Left lung (tissue), 10 donors: ENCODE data around the gene TFAP2D. TPM values are rescaled to one million over a fixed set of nuclear protein-coding genes. Genes with fewer than 3 reads are reported as not detected.

ENCODE experiments used
- ATAC-seq: fragments of 200-7000 bp; cut with Tn5 transposase; one replicate; pipeline ENCODE4 v1.9.1; 2020; ENCODE audit warnings: moderate library complexity
- DNase-seq, 4 donors: peaks; one replicate each; pipeline ENCODE4 v3.0.0-alpha.2; 2013 to 2020
- H3K27ac ChIP-seq, 2 donors: fragments of 200-600 bp; sonication (generic) in 1 of 2; one replicate each; pipeline versions ENCODE4 v1.5.0 to v1.8.0; 2020 to 2021
- H3K27me3 ChIP-seq, 2 donors: fragments of 200-600 bp; sonication (generic) in 1 of 2; one replicate each; pipeline versions ENCODE4 v1.5.0 to v1.8.0; 2020 to 2021
- H3K36me3 ChIP-seq, 2 donors: fragments of 200-600 bp; sonication (generic) in 1 of 2; one replicate each; pipeline versions ENCODE4 v1.5.0 to v1.8.0; 2020 to 2021
- H3K4me1 ChIP-seq, 2 donors: fragments of 200-600 bp; one replicate each; pipeline ENCODE4 v1.8.0; 2021
- H3K4me3 ChIP-seq, 2 donors: fragments of 200-600 bp; sonication (generic) in 1 of 2; one replicate each; pipeline versions ENCODE4 v1.5.0 to v1.8.0; 2020 to 2021; ENCODE audit warnings: mild to moderate bottlenecking in 1 of 2
- H3K9me3 ChIP-seq, 2 donors: fragments of 200-600 bp; sonication (generic) in 1 of 2; one replicate each; pipeline versions ENCODE4 v1.5.0 to v1.8.0; 2020 to 2021
- CTCF ChIP-seq, 2 donors: fragments of 200-600 bp; sonication (generic) in 1 of 2; IDR thresholded peaks; one replicate each; pipeline versions ENCODE4 v1.5.0 to v1.8.0; 2021; ENCODE audit warnings: antibody characterized with exemption in 2 of 2
- intact Hi-C, 2 donors: fragments of 100-400 bp; cut with DNase I; formaldehyde crosslinking; loops; one replicate each; pipeline versions ENCODE4 v1.11.2 to v1.14.2; 2022
- polyA plus RNA-seq, 6 donors: library from polyadenylated mRNA; unstranded; fragments of 120-200 nt; gene quantifications; one replicate each; pipeline ENCODE4 v1.2.1, GENCODE V29; 2013; ENCODE audit not compliant: insufficient read length in 6 of 6
- total RNA-seq, 2 donors: library from RNA; stranded (reverse); fragmentation: NEBNext Ultra II Directional; extraction: Animal tissue kit (Norgen Biotek cat#: 25700); gene quantifications; one replicate each; pipeline ENCODE4 v1.2.1, GENCODE V29; 2021
- donor health status: DM: no; HTN: yes; CAD: no.
- donor health status: DM: no; HTN: no; CAD: no.

TFAP2D gene
- total and polyA plus RNA-seq, 8 donors = not detected

GRCh38 chr6:50707652-50708300, 5.5 kb upstream of the TFAP2D start:
- Histone ChIP-seq H3K9me3 (no peaks in the 10 kb centered on the region), H3K4me1 (no peaks in the 10 kb centered on the region), H3K4me3 (no peak overlapping the region), H3K27ac (no peak overlapping the region), H3K27me3 (peaks cover 56 to 83% of the 10 kb centered on the region in 2 donors), H3K36me3 (no peaks in the 10 kb centered on the region)
- no peak for ATAC-seq
- peak in 2 of 4 donors; percentile 18 to 65 for DNase-seq
- TF ChIP-seq CTCF (IDR thresholded peaks at IDR 0.05) = no peak
- intact Hi-C loops = no loop called here

- peaks cover 66 to 93% of the 10 kb centered on the region in 2 donors for H3K27me3 ChIP-seq
- H3K4me3 ChIP-seq = no peak overlapping the region
- H3K4me1 ChIP-seq = no peaks in the 10 kb centered on the region
- no peaks in the 10 kb centered on the region for H3K9me3 ChIP-seq
- no peak for ATAC-seq
- intact Hi-C loops = no loop called here
- no peak for TF ChIP-seq CTCF (IDR thresholded peaks at IDR 0.05)
- no peak overlapping the region for H3K27ac ChIP-seq
- no peak for DNase-seq
- no peaks in the 10 kb centered on the region for H3K36me3 ChIP-seq
These were observed 4.5 kb upstream of the TFAP2D start for GRCh38 chr6:50708664-50709365.

- TF ChIP-seq CTCF (IDR thresholded peaks at IDR 0.05) = no peak
- no peak overlapping the region for H3K27ac ChIP-seq
- H3K4me1 ChIP-seq = no peaks in the 10 kb centered on the region
- H3K9me3 ChIP-seq = no peaks in the 10 kb centered on the region
- ATAC-seq (no peak), DNase-seq (no peak)
- peaks cover 72 to 99% of the 10 kb centered on the region in 2 donors for H3K27me3 ChIP-seq
- intact Hi-C loops = no loop called here
- H3K36me3 ChIP-seq = no peaks in the 10 kb centered on the region
- H3K4me3 ChIP-seq = no peak overlapping the region
These were observed 4.0 kb upstream of the TFAP2D start for GRCh38 chr6:50709366-50709734.

- DNase-seq (no peak), ATAC-seq (no peak)
- H3K36me3 ChIP-seq = no peaks in the 10 kb centered on the region
- H3K4me3 ChIP-seq = no peak overlapping the region
- no peak overlapping the region for H3K27ac ChIP-seq
- H3K4me1 ChIP-seq = no peaks in the 10 kb centered on the region
- intact Hi-C loops = no loop called here
- H3K27me3 ChIP-seq = peaks cover 73 to 100% of the 10 kb centered on the region in 2 donors
- no peaks in the 10 kb centered on the region for H3K9me3 ChIP-seq
- TF ChIP-seq CTCF (IDR thresholded peaks at IDR 0.05) = no peak
These were observed 1.6 kb upstream of the TFAP2D start for GRCh38 chr6:50711686-50712085.

- intact Hi-C loops = no loop called here
- Histone ChIP-seq H3K27me3 (peaks cover 73 to 100% of the 10 kb centered on the region in 2 donors), H3K9me3 (no peaks in the 10 kb centered on the region), H3K36me3 (no peaks in the 10 kb centered on the region), H3K27ac (no peak overlapping the region), H3K4me1 (no peaks in the 10 kb centered on the region), H3K4me3 (no peak overlapping the region)
- TF ChIP-seq CTCF (IDR thresholded peaks at IDR 0.05) = no peak
- DNase-seq (no peak), ATAC-seq (no peak)
These were observed 1.0 kb upstream of the TFAP2D start for GRCh38 chr6:50712291-50712690.
